CD4-positive, alpha-beta T cell treated with Interleukin-10 for 1 hour (primary cell): ENCODE data around the gene TLE4.

Source experiments
- DNase-seq: peaks from one replicate; pipeline ENCODE4 v3.0.0-alpha.2; 2020

Gene TLE4

DNA sequence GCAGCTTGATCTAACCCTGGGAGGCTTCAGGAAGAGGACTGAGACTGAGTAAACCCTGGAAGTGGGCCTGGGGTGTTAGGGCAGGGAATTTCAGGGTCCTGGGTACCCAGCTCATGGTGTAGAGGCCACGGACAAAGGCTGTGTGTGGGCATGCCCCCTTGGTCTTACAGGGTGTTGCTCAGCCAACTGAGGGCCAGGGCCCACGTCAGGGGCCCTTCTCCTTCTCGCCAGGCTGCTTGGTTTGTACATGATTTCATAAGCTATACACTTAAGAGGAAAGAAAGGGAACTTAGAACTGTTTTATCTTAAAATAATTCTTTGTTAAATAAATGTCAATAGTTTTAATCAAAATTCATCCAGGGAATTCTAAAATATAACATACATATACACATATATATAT is 95.4 kb downstream of the TLE4 start:
- DNase-seq: no peak

DNA sequence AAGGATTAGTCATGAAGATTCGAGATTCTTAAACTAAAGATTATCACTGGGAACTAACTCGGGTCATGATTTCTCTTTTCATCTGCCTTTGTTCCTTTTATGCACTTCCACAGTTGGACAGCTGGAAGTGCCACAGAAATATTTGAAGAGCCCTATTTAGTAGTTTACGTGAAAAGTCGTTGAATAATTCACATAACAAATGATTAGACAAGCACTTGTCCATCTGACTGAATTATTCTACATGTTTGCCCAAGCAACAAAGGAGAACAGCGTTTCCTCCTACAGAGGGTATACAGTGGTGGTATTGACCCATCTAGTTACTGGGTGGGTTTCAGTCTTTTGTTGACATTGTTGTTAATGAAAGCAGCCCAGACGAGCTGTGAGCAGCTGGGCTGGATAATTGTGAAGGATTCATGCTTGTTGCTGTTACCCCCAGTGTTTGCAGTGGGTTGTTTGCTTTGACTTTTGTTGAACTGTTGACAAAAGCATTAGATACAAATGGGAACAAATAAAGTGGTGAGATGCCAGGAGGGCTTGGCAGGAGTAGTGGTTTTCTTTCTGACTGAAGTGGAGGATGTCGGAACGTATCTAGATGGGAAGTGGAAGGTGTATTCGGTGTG is 96.2 kb downstream of the TLE4 start:
- DNase-seq: no peak

DNA sequence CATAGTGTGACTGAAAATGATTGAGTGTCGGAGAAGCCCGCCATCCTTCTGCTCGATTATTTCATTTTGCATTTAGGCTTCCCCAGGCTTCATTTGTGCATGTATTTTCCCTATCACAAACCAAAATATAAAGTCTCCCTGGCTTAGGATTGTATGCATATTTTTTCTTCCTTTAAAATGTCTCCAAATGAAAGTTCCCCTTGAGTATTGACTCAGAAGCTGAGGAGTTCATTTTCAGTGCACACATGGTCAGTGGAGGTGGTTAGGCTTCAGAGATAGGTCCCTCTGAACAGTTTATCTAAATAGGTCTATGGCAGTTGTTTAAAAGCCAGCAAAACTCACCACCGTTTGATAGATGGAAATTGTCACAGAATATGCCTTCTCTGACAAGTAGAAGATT is 97.2 kb downstream of the TLE4 start:
- DNase-seq: no peak

DNA sequence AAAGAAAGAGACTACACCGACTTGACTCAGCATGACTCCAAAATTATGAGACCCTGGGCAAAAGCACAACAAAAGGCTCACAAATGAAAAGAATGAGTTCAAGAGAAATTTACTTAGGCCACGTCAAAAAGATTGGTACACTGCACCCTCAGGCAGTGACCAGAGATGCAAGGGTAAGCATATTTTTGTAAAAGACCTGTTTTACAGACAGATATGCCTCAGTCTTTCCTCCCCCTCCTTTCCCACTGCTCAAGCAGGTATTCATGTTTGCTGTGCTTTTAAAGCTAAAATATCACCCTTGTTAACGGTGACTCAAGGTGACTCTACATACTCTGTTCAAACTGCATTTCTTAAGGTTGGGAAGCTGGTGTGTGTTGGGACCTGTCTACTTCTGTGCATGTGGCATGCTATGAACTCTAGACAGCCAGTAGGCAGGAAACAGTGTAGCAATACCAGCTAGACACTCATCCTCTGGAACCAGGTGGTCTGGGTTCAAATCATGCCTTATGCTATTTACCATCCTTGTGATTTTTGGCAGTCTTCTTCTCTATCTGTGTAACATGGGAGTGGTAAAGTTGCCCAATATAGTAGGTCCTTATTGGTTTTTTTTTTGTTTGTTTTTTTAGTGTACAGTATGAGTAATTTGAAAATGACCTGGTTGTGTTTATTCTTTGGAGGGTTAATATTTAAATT is 98.7 kb downstream of the TLE4 start:
- no peak for DNase-seq

DNA sequence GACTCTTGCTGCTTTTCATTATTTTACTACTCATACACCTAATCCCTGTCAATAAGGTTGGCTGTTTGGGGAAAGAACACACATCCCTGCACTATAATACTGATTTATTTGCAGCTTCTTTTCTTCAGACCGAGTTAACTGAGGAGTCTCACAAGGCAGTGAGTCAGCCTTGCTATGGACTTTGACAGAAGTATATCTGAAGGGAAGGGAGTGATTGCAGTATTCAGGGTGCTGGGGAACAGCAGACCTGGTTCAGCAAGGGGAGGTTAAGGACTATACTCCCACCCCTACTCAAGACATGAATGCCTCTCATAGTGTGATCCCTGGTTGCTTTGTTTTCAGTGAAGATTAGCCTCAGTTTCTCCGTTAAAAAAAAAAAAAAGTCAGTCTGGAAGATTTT is 99.8 kb downstream of the TLE4 start:
- DNase-seq: no peak

DNA sequence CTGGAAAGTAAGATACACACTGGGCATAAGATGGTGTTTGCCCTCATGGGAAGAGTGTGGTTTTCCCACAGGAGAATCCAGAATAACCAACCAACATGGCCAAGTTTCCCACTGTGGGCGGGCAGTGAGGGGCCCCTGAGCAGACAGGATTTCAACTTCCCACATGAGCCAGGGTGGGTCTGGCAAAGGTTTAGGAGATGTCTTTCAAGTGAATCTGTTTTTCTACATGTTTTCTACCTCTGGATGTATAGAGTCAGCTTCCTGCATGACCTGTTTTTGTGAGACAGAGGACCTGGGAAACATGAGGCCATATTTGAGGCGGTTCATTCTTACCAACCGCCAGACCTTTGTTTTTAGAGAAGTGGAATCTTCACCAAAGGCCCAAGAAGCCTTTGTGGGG is 100.5 kb downstream of the TLE4 start:
- no peak for DNase-seq

DNA sequence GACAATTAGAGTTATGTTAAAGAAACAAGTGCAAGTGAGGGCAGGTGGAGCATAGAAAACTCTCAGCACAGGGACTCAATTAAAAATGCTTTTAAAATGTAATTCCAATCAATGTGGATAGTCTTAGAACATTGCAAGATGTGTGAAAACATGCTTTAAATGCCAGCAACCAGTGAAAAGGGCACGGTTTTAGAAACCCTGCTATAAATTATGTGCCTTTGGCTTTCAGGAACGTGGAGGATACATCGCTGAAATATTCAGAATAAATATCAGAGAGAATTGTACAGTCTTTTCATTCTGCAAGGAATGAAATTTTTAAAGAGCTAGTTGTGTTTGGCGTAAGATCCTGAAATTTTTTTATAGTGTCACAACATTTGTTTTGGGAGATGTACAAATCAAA is 101.1 kb downstream of the TLE4 start:
- DNase-seq: no peak

DNA sequence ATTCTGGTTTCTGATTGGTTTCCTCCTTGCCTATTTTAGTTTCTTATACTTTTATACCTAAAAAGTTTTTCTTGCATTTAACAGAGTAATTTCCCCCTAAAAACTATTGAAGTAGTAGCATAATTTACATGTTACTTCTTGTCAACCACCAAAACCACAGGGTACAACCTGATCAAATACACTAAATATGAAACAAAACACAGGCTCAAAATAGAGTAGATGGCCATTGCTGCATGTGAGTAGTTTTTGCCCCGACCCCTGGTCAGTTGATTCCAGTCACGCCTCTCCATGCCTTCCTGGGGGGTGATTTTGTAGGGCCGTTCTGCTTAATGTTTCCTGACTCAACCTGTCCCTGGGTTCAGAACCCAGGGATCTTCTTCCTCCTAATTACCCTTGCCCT is 101.8 kb downstream of the TLE4 start:
- no peak for DNase-seq

DNA sequence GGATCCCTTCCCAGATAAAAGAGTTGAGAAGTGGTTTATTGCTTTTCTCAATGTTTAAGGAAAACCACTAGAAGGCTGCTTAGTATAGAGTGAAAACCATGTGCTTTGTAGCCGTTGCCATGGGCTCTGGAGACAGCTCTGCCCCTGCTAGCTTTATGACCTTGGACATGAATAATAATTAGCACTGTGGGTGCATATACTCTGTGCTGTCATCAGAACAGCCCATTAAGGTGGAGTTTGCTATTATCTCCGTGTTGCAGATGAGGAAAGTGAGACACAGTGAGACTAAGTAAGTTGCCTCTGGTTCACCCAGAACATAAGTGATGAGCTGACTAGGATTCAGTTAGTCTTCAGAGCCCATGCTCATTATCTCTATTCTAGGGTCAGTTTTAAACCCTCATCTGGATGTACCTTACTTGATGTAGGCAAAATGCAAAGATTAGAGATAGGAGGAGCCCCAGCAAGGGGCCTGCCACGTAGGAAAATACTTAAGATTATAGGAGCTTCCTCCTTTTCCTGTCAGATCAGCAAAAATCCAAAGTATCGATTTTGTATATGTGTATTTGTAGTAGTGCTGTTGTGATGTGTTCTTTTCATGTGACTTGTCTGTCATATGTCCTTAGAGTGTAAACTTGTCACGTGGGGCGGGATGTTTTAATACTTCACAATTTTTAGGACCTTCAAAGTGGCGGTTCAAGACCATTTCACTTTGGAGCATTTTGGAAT is 102.5 kb downstream of the TLE4 start:
- DNase-seq: no peak

DNA sequence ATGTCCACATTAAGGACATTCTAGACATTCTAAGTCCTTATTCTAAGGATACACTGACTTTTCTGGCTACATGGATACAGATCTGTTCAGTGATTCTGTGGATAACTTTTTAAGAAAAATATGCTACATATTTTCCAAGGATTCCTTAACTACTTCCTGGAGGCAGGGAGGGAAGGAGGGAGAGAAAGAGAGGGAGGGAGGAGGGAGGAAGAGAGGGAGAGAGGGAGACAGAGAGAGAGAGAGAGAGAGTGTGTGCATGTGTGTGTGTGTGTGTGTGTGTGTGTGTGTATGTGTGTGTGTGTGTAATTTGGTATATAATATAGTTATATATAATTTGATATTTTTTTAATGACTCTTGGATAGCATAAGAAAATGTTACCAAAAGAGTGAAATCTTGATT is 109.8 kb downstream of the TLE4 start:
- DNase-seq: no peak

DNA sequence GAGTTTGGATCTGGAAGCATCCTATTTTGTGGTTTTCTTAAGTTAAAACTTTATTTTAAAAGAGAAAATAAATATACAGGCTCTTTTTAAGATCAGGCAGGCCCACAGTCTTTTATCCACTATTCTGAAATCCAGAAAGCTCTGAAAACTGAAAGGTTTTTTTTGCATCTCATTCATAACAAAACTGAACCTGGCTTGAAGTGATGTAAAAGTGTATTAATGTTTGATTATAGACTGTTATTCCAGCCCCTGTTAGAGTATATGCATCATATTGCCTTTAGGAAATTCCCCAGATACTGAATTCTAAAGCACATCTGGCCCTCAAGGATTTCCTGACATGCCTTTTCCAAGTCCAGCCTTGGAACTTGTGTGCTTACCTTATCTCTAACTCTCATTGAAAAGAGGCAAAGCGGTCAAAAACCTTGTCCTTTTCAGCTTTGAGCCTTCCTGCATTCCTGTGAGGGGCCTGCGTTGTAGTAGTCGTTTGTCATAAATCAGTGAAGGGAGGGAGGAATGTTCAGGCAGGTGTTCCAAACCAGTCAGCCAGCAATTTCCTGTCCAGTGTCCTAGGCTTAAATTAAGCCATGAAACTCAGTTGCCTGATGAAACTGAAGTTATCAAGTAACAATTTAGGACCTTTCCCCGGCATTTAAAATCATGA is 110.4 kb downstream of the TLE4 start:
- no peak for DNase-seq

DNA sequence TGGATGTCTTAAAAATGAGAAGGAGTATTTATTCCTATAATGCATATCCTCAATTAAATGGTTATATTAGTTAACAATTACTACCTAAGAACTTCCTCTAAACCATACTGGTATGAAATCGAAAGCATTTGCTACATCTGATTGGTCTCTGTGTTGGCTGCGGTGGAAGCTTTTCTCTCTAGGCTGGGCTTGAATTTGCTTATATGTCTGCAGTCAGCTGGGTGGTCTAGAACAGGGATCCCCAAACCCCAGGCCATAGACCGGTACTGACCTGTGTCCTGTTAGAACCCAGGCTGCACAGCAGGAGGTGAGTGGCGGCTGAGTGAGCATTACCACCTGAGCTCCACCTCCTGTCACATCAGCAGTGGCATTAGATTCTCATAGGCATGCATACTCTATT is 112.3 kb downstream of the TLE4 start:
- DNase-seq: no peak

DNA sequence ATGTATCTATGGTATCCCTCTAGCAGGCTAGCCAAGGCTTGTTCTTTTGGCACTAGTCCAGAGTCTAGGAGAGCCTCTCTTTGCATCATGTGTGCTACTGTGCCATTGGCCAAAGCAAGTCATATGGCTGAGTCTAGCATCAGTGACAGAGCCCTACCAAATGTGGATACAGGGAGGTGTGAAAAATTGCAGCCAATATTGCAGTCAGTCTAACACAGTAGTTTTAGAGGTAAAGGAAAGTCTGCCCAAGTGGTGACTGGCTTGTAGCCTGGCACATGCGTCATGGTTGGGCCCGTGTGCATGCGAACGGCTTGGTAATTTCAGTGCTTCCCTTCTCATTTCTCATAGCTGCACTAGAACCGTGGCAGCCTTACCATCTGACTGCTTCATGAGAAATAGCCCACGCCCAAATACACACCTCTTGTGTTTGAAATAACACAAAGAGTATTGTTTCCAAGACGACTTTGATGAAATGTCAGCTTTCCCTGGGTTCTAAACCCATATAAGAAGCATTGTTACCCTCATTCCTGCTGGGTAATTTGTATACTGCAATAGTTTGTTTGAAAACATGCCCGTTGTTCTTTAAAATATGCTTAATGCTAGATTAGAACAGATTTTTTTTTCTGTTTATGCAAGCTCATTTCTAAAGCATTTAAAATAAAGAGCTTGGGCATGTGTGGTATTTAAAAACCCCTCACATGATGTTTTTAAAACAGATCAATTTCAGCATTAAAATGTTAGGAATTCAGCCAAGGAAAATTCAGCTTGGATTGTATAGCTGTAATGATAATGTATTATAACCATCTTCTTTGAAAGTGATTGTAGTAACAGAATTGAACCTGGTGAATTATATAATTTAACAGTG is 113.2 kb downstream of the TLE4 start:
- DNase-seq: no peak

DNA sequence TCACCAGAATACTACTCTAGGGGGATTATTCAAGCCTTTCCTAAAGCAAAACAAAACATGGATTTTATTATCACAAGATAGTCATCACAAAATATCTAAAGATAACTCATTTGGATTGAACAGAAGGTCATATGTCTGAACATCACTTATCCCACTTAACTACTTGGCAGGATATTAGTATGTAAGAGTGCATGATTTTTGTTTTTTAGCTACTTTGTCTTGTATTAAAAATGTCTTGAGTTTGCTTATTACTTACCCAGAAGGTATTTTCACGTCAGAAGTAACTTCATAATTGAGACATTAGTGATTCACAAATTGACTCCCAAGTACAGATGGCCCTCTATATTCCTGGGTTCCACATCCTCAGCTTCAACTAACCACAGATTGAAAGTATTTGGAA is 113.8 kb downstream of the TLE4 start:
- DNase-seq: no peak

DNA sequence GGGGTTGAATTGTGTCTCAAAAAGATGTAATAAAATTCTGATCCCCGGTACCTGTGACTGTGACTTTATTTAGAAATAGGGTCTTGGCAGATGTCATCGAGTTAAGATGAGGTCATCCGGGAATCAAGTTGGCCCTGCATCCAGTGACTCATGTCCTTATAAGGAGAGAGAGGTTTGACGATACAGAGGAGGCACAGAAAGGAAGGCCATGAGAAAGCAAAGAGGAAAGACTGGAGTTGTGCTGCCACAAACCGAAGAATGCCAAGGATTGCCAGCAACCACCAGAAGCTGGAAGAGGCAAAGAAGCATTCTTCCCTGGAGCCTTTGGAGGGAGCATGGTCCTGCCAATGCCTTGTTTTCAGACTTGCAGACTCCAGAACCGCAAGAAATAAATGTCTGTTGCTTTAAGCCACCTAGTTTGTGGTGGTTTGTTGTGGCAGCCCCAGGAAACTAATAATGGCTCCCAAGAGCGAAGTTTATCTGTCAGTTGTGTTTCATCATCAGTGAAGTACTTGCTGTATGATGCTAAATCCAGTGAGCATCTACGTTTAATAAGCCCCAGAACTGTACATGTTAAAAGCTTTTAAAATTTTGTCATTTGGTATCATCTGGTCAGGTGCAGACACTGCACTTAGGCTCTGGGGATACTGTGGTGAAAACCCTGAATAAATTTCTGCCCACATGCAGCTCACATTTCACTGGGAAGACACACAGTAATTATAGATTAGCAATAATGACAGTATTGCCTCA is 114.8 kb downstream of the TLE4 start:
- DNase-seq: no peak

DNA sequence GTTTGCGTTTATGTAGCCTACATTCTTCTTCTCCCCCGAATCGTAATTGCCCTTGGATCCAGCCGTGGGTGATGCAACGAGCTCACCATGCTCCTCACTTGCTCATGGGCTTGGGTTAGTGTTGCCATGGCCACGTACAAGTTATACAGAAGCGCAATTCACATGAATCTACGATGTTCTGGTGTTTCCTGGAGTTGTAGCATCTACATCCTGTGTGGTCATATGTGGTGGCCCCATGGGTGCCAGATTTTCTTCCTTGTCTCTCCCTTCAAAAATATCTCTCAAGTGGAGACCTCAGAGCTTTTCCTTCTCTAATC is 115.3 kb downstream of the TLE4 start:
- peak; percentile 40 for DNase-seq

DNA sequence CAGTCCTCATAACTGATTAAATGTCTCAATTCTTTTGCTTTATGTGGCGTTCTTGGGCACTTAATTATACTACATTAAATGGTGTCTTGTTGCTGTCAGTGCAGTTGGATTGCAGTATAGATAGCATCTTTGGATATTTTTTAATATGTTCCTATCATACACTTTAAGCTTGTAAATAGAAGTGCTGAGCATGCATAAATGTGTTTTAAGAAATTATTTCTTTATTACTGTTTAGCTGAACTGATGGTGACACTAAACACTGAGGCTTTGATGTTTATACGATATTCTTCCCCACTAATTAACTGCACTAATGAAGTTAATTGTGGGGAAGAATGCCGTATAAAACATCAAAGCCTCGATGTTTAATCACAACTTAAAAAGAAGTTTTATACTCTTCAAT is 116.6 kb downstream of the TLE4 start:
- no peak for DNase-seq

DNA sequence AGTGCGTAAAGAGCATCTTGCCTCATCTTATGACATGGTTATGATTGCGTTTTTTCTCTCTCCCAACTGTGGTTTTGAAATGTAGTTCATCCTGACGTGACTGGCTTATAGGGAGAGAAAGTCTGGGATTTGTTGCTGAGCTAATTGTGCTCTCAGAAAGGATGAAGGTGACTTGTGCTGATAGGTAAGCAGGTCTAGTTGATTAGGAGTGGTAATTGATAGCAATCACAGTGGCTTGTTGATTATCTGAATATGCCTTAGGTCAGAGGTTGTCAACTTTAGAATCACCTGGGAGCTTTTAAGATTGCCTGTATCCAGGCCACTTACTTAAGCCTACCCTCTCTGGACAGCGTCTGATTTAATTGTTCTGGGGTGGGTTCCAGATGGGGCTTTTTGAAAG is 117.8 kb downstream of the TLE4 start:
- no peak for DNase-seq

DNA sequence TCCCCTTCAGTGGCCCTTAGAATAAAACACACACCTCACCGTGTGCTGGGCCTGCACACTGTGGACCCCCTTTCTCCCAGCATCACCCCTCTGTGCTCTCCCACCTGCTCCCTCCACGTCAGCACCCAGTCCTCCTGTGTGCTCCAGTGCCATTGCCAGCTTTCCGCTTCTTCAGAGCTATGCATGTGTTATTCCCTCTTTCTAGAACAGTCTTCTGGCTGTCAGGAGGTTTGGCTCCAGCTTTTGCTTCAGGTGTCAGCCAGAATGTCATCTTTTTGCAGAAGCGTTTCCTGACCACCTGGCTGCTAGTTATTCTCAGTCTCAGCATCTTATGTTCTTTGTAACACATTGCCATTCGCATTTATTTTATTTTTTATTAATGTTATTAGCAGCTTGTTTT is 119.7 kb downstream of the TLE4 start:
- no peak for DNase-seq

DNA sequence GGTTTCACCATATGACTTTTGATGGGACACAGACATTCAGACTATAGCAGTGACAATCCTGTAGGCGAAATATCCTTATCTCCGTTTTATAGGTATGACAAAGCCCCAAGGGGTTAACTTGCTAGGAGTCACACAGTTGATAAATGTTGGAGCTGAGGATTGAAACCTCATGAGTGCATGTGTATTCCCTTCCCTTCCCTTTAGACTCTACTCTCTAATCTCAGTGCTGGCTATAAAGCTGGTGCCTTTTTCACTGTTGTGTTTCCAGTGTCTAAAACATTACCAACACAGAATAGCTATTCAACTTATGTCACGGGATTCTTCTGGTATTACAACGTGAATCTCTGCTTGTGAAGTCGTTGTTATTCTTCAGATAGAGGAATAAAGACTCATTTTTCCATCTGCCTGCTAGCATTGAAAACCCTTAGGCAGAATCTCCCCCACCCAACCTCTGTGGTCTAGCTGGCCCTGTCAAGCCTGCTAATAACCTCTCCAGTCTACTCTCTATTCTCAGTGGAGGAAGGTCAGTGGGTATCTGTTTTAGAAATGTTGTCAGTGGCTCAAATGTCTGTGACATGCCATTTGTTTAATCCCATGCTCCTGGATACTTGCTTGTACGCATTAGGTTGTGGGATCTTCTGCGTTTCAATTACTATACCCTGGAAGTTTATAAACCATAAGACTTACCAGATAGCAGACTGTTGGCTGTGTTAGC is 121.2 kb downstream of the TLE4 start:
- no peak for DNase-seq

DNA sequence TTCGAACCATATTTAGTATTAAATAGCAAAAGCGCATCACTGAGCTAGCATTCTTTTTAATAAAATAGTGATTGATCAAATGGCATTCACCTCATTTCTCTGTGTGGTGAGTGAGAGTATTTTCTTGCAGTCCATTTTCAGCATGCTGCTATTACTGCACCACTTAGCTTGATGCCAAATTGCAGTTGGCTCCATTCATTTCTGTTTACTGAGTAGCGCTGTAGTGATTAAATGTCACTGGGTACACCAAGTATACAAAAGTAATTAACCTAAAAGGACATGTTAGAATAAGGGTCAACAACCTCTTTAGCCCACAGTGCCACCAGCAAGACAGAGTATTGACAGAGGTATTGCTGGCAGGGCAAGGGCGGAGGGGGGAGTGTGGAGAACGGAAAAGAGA is 122.0 kb downstream of the TLE4 start:
- no peak for DNase-seq

DNA sequence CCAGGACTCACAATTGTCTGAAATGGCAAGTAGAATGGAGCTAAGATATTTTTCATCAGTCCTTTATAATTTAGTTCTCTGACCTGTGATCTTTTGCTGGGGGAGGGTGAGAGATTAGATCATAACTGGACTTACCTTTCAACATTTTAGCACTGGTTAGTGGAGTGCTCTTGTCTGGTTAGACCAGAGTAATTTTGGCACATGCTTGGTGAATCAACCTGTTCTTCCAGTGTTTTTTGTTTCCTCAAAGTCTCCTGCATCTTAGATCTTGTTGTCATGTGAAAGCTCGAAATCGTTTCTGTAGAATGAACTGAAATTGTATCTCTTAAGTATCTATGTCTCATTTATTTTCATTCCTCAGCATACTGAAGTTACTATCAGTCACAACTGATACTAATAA is 122.4 kb downstream of the TLE4 start:
- DNase-seq: no peak
